ENCODE measurements around the gene GNAI2.
"Not testable (repeated sequence)": the region's sequence is repeated elsewhere in the genome, so short reads cannot be mapped to it uniquely, and the experiment has no call there.

GNAI2 gene

DNA sequence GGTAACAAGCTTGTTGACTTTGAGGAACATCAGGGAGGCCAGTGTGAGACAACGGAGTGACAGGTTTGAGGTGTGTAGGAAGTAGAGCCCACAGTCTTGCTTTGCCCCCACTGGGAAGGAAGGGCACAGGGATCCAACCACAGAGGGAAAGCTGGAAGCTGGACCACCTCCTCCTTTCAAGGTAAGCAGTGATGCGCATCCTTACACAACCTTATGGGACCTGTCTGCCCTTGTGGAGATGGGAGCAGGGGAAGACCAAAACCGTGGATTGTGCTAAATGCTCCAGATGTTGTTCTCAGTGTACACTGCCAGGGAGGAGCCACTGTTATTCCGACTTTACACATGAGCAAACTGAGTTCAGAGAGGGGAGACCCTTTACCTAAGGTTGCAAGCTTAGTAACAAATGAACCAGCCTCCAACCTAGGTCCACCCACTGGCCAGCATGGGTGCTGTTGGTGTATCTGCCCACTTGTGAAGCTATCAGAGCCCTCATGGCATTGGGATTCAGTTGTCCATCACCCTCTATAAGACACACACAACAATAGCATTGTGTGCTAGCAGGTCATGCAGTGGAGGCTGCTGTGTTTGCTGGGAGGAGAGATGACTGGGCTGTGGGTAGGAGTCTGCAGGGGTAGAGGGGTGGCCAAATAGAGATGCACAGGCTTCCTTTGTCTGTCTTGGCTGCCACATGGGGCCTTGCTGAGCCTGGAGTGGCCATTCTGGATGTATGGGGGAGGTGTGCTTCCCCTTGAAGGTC lies 42.3 kb downstream of the GNAI2 start:
- no peak for DNase-seq (ENCODE audit: low read depth)

DNA sequence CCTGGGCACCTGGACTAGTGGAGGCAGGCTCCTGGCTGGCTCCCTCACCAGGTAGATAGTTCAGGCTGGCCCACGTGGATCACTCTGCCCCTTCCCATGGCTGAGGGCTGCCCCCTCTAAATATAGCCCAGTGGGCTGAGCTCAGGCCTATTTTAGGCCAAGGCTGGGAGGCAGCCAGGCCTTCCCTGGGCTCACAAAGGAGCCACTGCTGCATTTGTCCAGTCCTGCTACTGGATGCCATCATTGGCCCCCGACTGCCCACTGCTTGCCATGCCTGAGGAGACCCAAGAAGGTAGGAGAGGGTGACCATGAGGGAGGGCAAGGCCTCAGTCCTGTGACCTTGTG lies 42.8 kb downstream of the GNAI2 start, which contains the start of gene LSMEM2:
Gene LSMEM2, plus strand, starts transcription at position 208 of the 345 bp plus-strand sequence. Its CDS starts 27 bp downstream, at position 235.
- DNase-seq (ENCODE audit: low read depth) = no peak

DNA sequence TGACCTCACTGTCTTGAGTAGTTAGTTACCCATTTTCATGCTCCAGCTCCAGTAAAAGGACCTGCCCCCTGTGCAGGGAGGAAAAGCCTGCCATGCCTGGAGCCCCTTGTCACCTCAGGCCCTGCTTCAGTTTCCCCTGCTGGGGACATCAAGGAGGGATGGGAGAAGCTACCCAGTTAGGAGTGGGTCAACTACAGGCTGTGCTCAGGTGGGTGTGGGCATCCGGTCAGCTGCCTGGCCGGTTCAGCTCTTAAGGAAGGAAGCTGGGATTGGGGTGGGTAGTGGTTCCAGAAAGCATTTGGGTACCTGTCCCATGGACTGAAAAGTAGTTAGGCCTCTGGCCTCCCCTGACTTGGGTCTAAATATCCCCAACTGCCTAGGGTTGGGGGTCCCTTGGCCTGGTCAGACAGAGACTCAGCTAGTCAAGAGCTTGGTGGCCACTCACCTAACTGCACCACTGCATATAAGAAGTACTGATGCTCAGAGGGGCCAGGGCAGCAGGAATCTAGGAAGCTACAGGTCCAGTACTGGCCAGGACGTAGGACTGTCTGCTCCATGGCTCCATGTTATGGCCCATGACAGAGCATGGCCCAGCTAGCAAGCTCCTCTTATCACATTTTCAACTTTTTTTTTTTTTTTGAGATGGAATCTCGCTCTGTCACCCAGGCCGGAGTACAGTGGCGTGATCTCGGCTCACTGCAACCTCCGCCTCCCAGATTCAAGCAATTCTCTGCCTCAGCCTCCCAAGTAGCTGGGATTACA lies 43.4 kb downstream of the GNAI2 start:
- no peak for DNase-seq (ENCODE audit: low read depth)

DNA sequence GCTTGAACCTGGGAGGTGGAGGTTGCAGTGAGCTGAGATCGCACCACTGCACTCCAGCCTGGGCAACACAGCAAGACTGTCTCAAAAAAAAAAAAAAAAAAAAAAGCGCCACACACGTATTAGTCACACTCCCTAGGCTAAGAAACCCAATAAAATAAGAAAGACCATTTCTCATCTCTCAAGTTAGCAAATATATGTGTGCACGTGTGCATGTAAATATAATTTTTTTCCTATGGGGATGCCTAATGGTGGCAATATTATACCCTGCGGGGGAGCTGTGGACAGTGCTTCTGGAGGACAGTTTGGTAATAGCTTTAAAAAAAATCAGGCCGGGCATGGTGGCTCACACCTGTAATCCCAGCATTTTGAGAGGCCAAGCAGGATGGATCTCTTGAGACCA lies 48.1 kb downstream of the GNAI2 start:
- not testable (repeated sequence) for DNase-seq (ENCODE audit: low read depth)

- DNase-seq (ENCODE audit: low read depth) = no peak
These were observed 50.6 kb downstream of the GNAI2 start for GRCh38 chr3:50286322-50287227.

- DNase-seq (ENCODE audit: low read depth) = no peak
These were observed 51.3 kb downstream of the GNAI2 start for GRCh38 chr3:50287262-50287661.

DNA sequence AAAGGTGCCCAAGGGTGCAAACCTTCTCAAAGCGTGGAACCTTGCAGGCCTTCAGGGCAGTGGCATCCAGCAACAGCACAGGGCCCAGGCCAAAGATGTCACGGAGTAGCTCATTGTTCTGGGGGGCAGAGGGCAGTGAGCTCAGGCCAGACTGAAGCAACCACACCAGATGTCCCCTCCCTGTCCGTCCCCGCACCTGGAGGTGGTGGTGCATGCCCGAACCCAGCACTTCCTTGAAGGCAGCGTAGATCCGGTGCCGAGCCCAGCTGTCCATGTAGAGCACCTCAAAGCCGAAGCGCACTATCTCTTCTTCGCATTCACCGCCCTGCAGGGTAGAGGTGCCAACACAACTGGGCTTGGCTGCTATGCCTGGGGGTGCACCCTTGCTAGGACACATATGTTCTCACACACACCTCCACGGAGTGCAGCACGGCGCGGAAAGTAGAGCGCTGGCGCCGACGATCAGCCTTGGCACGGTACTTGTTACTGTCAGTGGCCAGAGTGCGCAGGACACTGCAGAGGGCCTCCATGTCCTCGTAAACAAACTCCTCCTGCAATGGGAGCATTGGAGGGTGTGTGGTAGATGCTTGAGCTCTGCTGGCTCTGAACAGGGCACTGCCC lies 52.5 kb downstream of the GNAI2 start:
- no peak for DNase-seq (ENCODE audit: low read depth)

DNA sequence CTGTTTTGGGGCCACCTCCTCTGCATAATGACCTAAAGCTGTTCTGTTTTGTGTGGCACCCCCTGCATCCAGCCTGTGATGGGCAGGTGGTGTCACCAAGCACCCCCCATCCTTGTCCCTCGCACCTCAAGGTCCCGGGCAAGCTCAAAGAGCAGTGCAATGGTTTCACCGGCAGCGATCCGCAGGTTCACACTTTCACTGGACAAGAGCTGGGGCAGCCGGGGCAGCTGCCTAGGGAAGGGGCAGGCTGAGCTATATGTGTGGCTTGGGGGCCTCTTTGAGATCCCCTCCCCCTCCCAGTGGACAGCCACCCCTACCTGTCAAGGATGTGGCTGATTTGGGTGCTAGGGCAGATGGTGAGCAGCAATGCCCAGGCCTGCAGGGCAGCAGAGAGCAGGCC lies 53.1 kb downstream of the GNAI2 start:
- DNase-seq (ENCODE audit: low read depth) = no peak

DNA sequence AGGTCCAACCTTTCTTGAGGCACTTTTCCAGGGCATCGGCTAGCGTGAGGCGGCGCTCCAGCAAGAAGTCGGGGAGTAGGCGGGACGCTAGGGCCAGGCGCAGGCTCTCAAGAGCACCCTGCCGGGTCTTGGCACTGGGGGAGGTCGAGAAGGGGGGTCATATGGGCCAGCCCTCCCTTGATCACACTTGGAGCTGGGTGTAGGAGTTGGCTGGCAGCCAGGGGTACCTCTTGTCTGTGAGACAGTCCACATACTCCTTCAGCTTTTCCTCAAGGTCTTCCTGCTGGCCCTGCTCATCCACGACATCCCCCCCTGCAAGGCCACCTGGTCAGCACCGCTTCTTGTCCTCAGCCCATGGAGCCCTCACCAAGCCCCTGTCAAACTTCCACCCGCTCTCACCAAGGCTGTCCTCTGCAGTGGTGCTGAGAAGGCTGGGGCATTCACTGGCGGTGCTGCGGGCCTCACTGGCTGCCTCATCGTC lies 54.2 kb downstream of the GNAI2 start:
- no peak for DNase-seq (ENCODE audit: low read depth)

- DNase-seq (ENCODE audit: low read depth) = peak; percentile 98
These were observed 56.4 kb downstream of the GNAI2 start, which contains the start of gene IFRD2 for GRCh38 chr3:50292159-50293078. TSS of gene IFRD2 (minus strand) at chr3:50292429. CDS start at chr3:50292274, 155 bp downstream.

DNA sequence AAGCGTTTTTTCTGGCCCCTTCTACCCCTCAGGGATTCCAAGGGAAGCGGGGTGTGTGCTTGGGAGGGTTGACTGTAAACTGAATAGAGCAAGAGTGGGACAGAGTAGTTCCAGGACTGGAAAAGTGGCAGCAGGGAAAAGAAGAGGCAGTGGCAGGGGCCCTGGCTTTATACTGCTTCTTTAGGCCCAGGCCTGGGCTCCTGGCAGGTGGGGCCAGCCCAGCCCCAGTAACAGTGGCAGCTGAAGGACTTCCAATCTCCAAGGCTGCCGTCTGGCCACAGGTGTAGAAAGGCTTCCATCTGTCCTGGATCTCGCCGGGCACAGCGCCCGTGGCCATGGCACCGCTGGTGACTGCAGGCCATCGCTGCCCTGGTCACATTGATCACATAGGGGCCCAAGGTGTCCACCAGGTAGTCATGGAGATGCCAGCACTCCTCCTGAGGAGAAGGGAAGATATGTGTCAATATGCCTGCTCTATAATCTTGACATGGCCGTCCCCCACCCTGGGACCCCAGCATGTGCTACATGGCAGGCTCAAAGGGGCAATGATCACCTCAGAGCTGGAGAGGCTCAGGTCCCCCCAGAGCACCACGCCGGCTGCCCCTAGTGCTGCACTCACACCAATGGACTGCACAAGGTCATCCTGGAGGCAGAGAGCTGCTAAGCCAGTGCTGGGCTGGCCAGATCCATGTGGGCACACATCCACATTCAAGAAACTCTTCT lies 57.2 kb downstream of the GNAI2 start:
- DNase-seq (ENCODE audit: low read depth) = no peak

GRCh38 chr3:50294089-50294488 lies 58.1 kb downstream of the GNAI2 start:
- DNase-seq (ENCODE audit: low read depth) = no peak

- no peak for DNase-seq (ENCODE audit: low read depth)
These were observed 58.7 kb downstream of the GNAI2 start for GRCh38 chr3:50294492-50295403.

GRCh38 chr3:50295553-50296431 lies 59.8 kb downstream of the GNAI2 start:
- no peak for DNase-seq (ENCODE audit: low read depth)

GRCh38 chr3:50296721-50297383 lies 60.8 kb downstream of the GNAI2 start:
- no peak for DNase-seq (ENCODE audit: low read depth)

DNA sequence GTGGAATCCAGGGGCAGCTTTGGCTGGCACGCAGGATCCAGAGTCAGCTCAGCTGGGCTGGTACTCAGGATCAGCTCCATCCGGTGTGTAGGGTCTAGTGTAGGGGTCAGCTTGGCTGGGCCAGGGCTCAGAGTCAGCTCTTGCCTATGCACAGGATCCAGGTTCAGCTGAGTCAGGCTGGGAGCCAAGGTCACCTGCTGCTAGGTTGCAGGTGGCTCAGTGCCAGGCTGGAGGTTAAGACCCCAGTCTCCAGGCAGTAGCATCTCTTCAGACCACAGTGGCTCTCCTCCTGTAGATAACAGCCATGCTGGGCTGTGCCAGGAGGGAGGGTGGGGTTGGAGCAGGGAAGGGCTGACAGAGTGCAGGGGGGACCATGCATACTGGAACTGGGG lies 61.4 kb downstream of the GNAI2 start:
- DNase-seq (ENCODE audit: low read depth) = no peak

Measured in EH (cell line).